Stimulated activated naive CD8-positive, alpha-beta T cell treated with anti-CD3 and anti-CD28 coated beads, Interleukin-15, Interleukin-2, amounts not matched to agents 100 U/mL and 50 U/mL, for 24 hours (primary cell): ENCODE measurements around the gene INTS6.

Experiments
- ATAC-seq: fragments of 150-1000 bp; cut with Tn5 transposase; one replicate; pipeline ENCODE4 v1.10.0; 2021
- DNase-seq: peaks from one replicate; pipeline ENCODE4 v3.0.0; 2021

Gene INTS6

DNA sequence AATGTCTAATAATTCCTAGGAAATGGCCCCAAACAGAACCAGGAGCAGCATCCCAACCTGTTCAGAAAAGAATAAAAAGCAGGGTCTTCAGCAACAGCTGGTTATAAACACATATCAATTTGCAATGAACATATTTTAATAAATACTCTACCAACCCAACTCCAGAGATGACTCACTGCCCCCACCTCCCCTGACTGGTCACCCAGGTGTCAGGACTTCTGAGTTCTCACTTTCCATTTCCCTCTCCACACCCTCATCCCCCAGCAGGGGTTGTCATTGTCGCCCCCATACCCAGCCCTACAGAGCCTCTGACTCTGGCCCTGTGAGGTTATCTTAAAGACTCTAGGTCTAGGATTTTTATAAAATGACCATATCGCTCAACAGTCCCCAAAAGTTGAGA is 106.4 kb downstream of the INTS6 start:
- DNase-seq (no peak), ATAC-seq (peak; percentile 44)

- ATAC-seq, result no peak
- no peak for DNase-seq
Measured at GRCh38 chr13:51343475-51343874, 109.4 kb downstream of the INTS6 start.

GRCh38 chr13:51342706-51343105 is 110.1 kb downstream of the INTS6 start:
- DNase-seq (no peak), ATAC-seq (no peak)

GRCh38 chr13:51341791-51342190 is 111.0 kb downstream of the INTS6 start:
- no peak for ATAC-seq
- DNase-seq, result no peak

GRCh38 chr13:51341232-51341631 is 111.6 kb downstream of the INTS6 start:
- DNase-seq (no peak), ATAC-seq (no peak)

GRCh38 chr13:51339952-51340732 is 112.7 kb downstream of the INTS6 start:
- ATAC-seq, result no peak
- no peak for DNase-seq

- no peak for ATAC-seq
- DNase-seq, result no peak
Measured at GRCh38 chr13:51339354-51339753, 113.5 kb downstream of the INTS6 start, which contains the start of gene SERPINE3. Gene SERPINE3, plus strand, starts transcription at chr13:51339691. Its CDS starts 1,401 bp downstream, at chr13:51341092.

GRCh38 chr13:51336746-51337145 is 116.1 kb downstream of the INTS6 start:
- DNase-seq (no peak), ATAC-seq (no peak)

- no peak for DNase-seq
- no peak for ATAC-seq
Measured at GRCh38 chr13:51333826-51334225, 119.0 kb downstream of the INTS6 start.

DNA sequence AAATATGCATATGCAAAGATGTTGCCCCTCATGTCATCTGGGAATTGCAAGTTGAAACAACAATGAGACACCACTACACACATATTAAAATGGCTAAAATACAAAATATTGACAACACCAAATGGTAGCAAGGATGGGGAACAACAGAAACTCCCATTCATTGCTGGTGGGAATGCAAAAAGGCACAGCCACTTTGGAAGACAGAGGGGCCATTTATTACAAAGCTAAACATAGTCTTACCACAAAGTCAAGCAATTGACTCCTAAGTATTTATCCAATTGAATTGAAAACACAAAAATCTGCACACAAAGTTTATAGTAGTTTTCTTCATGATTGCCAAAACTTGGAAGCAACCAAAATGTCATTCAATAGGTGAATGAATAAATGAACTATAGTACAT is 119.4 kb downstream of the INTS6 start:
- DNase-seq (no peak), ATAC-seq (no peak)

GRCh38 chr13:51332566-51333361 is 120.1 kb downstream of the INTS6 start:
- ATAC-seq, result no peak

GRCh38 chr13:51331354-51331861 is 121.4 kb downstream of the INTS6 start:
- peak; percentile 43 for ATAC-seq

More at GRCh38 chr13:51332566-51333361, 120.1 kb downstream of the INTS6 start:
- no peak for DNase-seq

DNA sequence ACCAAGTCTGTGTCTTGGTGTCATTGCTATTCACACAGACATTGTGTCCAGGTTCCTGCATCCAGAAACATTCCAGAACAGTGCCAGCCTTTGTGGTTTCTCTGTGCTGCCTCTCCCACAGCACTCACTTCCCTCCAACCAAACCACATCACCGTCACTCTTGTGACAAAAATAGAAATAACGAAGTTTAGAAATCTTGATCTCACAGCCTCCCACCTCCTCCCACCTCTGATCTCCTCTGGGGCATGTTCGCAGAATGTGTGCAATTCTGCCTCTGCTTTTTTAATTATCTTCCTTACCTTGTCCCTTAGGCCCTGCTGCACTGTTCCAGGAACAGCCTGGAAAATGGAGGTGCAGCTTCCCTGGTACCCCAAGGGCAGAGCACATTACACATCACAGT is 122.0 kb downstream of the INTS6 start:
- no peak for DNase-seq
- ATAC-seq, result peak; percentile 33

More at GRCh38 chr13:51331354-51331861, 121.4 kb downstream of the INTS6 start:
- peak; percentile 10 for DNase-seq

DNA sequence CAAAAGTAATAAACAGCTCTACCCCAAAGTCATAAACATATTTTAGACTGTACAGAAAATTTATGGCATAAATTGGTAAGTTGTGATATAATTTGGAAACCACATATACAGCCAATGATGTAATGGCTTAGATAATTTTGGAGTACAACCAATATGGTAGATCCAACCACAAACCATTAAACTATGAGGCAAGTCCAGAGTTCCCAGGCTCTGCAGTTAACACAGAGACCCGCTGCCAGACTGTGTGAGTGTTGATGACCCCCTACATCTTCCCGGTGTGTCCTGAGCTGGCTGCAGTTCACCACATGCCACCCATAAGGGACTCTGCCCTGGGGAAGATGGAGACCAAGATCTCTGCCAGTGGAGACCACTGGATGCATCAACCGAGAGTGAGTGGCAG is 123.2 kb downstream of the INTS6 start:
- ATAC-seq, result no peak
- DNase-seq, result no peak

GRCh38 chr13:51328488-51328887 is 124.3 kb downstream of the INTS6 start:
- DNase-seq (no peak), ATAC-seq (no peak)

DNA sequence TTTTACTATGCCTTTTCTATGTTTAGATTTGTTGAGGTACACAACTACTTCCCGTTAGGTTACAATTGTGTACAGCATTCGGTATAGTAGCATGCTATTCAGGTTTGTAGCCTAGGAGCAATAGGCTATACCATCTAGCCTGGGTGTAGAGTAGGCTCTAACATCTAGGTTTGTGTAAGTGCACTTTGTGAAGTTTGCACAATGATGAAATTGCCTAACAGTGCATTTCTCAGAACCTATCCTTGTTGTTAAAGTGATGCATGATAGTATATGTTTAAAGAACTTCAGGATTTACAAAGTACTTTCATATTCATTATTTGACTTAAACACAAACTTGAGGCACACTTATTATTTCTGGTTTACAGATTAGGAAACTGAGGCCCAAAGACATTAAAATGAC is 124.9 kb downstream of the INTS6 start:
- ATAC-seq, result no peak
- DNase-seq, result no peak

DNA sequence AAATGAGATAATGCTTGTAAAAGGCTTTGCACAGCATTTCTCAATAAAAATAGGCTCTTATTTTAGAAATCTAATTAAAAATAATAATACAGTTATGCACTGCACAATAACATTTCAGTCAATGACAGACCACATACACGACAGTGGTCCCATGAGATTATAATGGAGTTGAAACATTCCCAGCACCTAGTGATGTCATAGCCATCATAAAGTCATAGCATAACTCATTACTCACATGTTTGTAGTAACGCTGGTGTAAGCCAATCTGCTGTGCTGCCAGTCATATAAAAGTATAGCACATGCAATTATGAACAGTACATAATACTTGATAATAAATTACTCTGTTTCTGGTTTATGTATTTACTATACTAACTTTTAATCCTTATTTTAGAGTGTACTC is 126.1 kb downstream of the INTS6 start:
- DNase-seq (no peak), ATAC-seq (no peak)

DNA sequence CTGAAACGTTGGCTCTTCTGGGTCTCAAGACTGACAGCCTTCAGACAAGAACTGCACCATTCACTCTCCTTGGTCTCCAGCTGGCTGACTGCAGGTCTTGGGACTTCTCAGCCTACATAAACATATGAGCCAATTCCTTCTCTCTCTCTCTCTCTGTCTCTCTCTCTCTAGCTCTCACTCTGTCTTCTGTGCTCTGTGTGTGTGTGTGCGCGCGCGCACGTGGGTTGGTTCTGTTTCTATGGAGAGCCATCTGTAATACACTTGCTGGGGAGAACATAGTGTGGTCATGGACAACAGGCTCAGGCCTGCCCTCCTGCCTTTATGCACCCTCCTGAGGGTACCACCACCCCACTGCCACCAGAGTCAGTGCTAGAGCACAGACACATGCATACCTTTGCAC is 127.0 kb downstream of the INTS6 start:
- DNase-seq, result no peak
- ATAC-seq, result no peak

GRCh38 chr13:51324714-51325420 is 128.0 kb downstream of the INTS6 start:
- DNase-seq, result no peak
- ATAC-seq, result no peak

DNA sequence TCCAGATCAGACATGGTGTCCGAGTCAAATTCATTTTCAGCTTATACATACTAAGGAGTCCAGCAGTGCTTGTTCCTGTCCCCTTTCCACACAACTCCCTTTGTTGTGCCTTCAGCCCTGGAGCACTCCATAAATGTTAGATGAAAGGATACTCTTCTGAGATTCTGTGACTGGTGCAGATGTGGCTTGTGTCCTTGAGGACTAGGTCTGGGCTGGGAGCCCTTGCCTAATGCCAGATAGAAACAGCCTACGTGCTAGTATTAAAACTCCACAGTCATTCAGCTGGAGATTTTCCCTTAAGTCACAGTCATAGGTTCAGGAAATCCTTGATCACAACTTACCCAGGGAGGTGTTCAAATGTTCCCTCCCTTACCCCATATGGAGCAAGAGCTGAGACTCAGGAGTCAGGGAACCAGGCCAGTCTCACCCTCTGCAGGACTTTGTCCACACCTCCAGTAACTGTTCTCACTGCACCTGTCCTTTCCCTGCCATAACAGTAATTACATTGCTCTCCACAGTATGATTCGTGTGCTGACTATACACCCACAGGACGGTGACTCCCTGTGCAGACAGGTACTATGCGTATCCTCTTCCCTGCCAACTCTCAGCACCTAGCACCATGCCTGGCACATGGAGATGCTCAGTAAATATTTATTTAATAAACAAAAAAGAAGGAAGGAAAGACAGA is 128.9 kb downstream of the INTS6 start:
- ATAC-seq (no peak), DNase-seq (no peak)

GRCh38 chr13:51322826-51323225 is 130.0 kb downstream of the INTS6 start:
- no peak for ATAC-seq
- no peak for DNase-seq

GRCh38 chr13:51321836-51322235 is 131.0 kb downstream of the INTS6 start:
- no peak for ATAC-seq
- no peak for DNase-seq
